Stomach (tissue), 9 donors: ENCODE data around the gene LINC01488. TPM values are rescaled to one million over a fixed set of nuclear protein-coding genes. Genes with fewer than 3 reads are reported as not detected.

ENCODE experiments used
- DNase-seq, 2 donors: peaks; one replicate each; pipeline versions ENCODE4 v3.0.0 to v3.0.0-alpha.2; 2013 to 2019
- H3K27ac ChIP-seq, 5 donors: fragments of 200-600 bp in 4 of 5; sonication (generic) in 4 of 5; one replicate each; pipeline ENCODE4 v1.5.1; 2013 to 2019; ENCODE audit warnings: mild to moderate bottlenecking in 1 of 5, moderate library complexity in 1 of 5
- H3K27me3 ChIP-seq, 3 donors: fragments of 200-600 bp; sonication (generic); one replicate each; pipeline ENCODE4 v1.5.1; 2017 to 2019; ENCODE audit warnings: mixed run types in 1 of 3
- H3K36me3 ChIP-seq, 4 donors: fragments of 200-600 bp; sonication (generic); 1 replicate in 3 of 4; 2 replicates in 1 of 4; pipeline ENCODE4 v1.5.1; 2016 to 2019
- H3K4me1 ChIP-seq, 4 donors: fragments of 200-600 bp; sonication (generic); one replicate each; pipeline ENCODE4 v1.5.1; 2016 to 2019
- H3K4me3 ChIP-seq, 4 donors: fragments of 200-600 bp; sonication (generic) in 3 of 4; one replicate each; pipeline ENCODE4 v1.5.1; 2016 to 2019; ENCODE audit warnings: mild to moderate bottlenecking in 1 of 4
- H3K9me3 ChIP-seq, 4 donors: fragments of 200-600 bp; sonication (generic); one replicate each; pipeline ENCODE4 v1.5.1; 2016 to 2019
- EP300 ChIP-seq: sonication (generic); formaldehyde crosslinking; IDR thresholded peaks from one replicate; pipeline ENCODE4 v1.6.1; 2017; ENCODE audit warnings: antibody characterized with exemption
- POLR2A ChIP-seq, 4 donors: fragments of 450-650 bp; IDR thresholded peaks; one replicate each; pipeline ENCODE4 v1.6.1; 2016; ENCODE audit warnings: antibody characterized with exemption in 4 of 4, control low read depth in 2 of 4, mild to moderate bottlenecking in 1 of 4, moderate library complexity in 1 of 4
- POLR2AphosphoS5 ChIP-seq, 3 donors: sonication (generic); formaldehyde crosslinking; IDR thresholded peaks; one replicate each; pipeline ENCODE4 v1.6.1; 2016; ENCODE audit warnings: antibody characterized with exemption in 3 of 3
- WGBS, 5 donors: extraction: QIAGEN DNeasy Blood & Tissue Kit in 3 of 5; methylation state at CpG; one replicate each; pipeline versions ENCODE4 v1.1.5 to v1.1.7; 2013 to 2018; 5-methylcytosine and 5-hydroxymethylcytosine counted together
- intact Hi-C: fragments of 100-400 bp; cut with DNase I; formaldehyde crosslinking; loops from one replicate; pipeline ENCODE4 v1.15.1; 2023; ENCODE audit warnings: low total_unique reads
- polyA plus RNA-seq, 3 donors: library from polyadenylated mRNA; stranded (reverse); fragments of 200-250 nt; gene quantifications; one replicate each; pipeline ENCODE4 v1.2.3, GENCODE V29; 2013
- total RNA-seq, 5 donors: library from RNA; depleted of rRNA; stranded (reverse); fragments of >200 nt; gene quantifications; one replicate each; pipeline versions ENCODE4 v1.1.0 to v1.2.3, GENCODE V29; 2014 to 2016
- TF ChIP-seq, protein P1 (sequence below), 7 experiments: fragments of 450-650 bp in 4 of 7; fragments of 200-600 bp in 3 of 7; sonication (generic) in 3 of 7; IDR thresholded peaks; one replicate each; pipeline ENCODE4 v1.5.1; 2016 to 2019; ENCODE audit warnings: antibody characterized with exemption in 7 of 7, control low read depth in 2 of 7, mild to moderate bottlenecking in 1 of 7
- donor health status: healthy with polysubstance abuse.
- donor health status: Bipolar disorder and iron deficiency.
- donor health status: healthy.

The LINC01488 gene
- total and polyA plus RNA-seq, 8 donors: not detected

DNA sequence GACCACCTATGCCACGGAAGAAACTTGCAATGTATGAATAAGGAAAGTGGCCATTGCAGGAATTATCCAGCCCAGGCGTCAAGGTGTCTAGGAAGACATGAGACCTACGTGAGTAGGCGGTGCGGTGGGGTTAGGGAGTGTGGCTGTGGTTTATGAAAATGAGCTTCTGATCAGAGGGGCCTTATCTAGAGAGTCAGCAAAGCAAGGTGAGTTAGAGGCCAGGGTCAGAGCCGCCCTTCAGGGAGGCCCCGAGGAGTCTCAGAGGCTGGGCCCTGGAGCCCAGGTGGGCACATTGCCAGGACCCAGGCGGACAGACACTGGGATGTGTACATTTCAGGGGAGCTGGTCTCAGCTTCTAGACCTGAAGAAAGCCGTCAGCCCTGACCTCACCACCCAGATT is 13.8 kb upstream of the LINC01488 start:
- TF ChIP-seq EP300 (no peak), POLR2A (IDR thresholded peaks at IDR 0.05) (no peak), POLR2AphosphoS5 (IDR thresholded peaks at IDR 0.05) (no peak)
- TF ChIP-seq, protein P1, sequence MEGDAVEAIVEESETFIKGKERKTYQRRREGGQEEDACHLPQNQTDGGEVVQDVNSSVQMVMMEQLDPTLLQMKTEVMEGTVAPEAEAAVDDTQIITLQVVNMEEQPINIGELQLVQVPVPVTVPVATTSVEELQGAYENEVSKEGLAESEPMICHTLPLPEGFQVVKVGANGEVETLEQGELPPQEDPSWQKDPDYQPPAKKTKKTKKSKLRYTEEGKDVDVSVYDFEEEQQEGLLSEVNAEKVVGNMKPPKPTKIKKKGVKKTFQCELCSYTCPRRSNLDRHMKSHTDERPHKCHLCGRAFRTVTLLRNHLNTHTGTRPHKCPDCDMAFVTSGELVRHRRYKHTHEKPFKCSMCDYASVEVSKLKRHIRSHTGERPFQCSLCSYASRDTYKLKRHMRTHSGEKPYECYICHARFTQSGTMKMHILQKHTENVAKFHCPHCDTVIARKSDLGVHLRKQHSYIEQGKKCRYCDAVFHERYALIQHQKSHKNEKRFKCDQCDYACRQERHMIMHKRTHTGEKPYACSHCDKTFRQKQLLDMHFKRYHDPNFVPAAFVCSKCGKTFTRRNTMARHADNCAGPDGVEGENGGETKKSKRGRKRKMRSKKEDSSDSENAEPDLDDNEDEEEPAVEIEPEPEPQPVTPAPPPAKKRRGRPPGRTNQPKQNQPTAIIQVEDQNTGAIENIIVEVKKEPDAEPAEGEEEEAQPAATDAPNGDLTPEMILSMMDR (IDR thresholded peaks at IDR 0.05): no peak
- 61 to 81% (median 68%) methylated on average over 9 of the region's 9 CpGs for WGBS, 5 donors

DNA sequence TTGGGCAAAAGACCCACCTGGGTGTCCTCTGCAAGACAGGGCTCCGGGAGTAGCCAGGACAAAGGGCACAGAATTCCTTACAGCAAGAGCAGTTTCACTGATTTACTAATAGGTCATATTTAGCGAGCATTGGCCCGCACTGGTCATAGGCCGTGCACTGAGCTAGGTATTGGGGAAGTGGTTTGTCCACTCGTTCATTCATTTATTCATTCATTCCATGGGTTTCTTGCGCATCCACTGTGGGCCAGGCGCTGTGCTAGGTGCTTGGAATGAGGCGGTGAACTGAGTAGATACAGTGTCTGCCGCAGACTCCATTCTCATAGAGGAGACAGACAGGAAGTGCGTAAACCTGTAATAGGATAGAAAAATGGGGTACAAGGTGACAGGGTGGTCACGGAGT is 13.2 kb upstream of the LINC01488 start:
- H3K4me3 ChIP-seq: no peak overlapping the region
- intact Hi-C loops: no loop called here
- DNase-seq: no peak
- peaks cover 0 to 20% (median 13%) of the 10 kb centered on the region in 4 donors for H3K4me1 ChIP-seq
- peaks cover 0 to 4% (median under 1%) of the 10 kb centered on the region in 4 donors for H3K9me3 ChIP-seq
- no peak for TF ChIP-seq EP300
- no peak for TF ChIP-seq POLR2A (IDR thresholded peaks at IDR 0.05)
- no peak for TF ChIP-seq POLR2AphosphoS5 (IDR thresholded peaks at IDR 0.05)
- no peak overlapping the region for H3K27ac ChIP-seq
- WGBS, 5 donors: 86 to 96% (median 90%) methylated on average over 11 of the region's 11 CpGs
- H3K27me3 ChIP-seq: peaks cover 0 to 49% (median 0%) of the 10 kb centered on the region in 3 donors
- H3K36me3 ChIP-seq: no peaks in the 10 kb centered on the region

More for the DNA sequence above, 13.8 kb upstream of the LINC01488 start:
- Histone ChIP-seq H3K27ac (no peak overlapping the region), H3K4me3 (no peak overlapping the region), H3K9me3 (no peaks in the 10 kb centered on the region), H3K36me3 (no peaks in the 10 kb centered on the region), H3K4me1 (peaks cover 0 to 25% (median 19%) of the 10 kb centered on the region in 4 donors), H3K27me3 (peaks cover 0 to 50% (median 0%) of the 10 kb centered on the region in 3 donors)
- DNase-seq: peak in 1 of 2 donors; percentile 73
- intact Hi-C loops: no loop called here

DNA sequence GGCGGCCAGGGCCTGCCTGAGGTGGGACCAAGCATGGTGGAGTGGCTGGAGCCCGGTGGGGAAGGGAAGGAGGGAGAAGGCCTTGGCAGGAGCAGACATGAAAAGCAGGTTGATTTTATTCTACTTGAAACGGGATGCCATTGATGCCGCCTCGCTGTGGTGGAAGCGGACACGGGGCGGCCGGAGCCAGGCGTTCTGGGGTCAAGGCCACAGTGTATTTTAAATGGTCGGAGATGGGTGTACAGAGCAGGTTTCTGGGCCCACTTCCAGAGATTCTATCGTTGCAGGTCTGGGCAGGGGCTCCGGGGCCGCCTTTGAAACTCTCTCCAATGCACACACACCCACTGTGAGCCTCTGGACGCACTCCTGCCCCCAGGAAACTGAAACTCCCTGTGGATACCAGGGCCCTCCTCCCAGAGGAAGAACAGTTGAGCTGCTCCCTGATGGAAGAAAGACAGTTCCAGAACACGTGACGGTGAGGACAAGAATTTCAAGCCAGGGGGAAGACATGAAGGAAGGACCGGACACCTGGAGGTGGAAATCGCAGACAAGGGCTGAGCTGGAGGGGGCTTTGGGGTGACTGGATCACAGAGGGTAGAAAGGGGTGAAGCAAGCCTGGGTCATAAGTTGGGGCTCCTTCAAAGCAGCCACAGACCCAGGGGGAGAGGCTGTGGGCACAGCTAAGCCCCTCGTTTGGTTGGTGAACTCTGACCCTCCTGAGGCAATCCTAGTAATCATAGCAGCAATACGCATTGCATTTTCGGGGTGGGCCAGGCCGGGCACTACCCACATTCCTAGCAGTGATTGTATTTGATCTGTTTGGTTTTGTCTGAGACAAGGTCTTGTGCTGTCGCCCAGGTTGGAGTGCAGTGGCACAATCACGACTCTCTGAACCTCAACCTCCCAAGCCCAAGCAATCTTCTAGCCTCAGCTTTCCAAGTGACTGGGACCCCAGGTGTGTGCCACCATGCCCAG is 12.3 kb upstream of the LINC01488 start:
- intact Hi-C loops: no loop called here
- Histone ChIP-seq H3K27me3 (peaks cover 0 to 46% (median 0%) of the 10 kb centered on the region in 3 donors), H3K4me3 (no peak overlapping the region), H3K9me3 (peaks cover 0 to 12% (median 4%) of the 10 kb centered on the region in 4 donors), H3K4me1 (peaks cover 0 to 10% (median 4%) of the 10 kb centered on the region in 4 donors), H3K27ac (no peak overlapping the region), H3K36me3 (no peaks in the 10 kb centered on the region)
- 79 to 90% (median 87%) methylated on average over 25 of the region's 25 CpGs for WGBS, 5 donors
- no peak for TF ChIP-seq EP300
- TF ChIP-seq POLR2A (IDR thresholded peaks at IDR 0.05): no peak
- no peak for TF ChIP-seq POLR2AphosphoS5 (IDR thresholded peaks at IDR 0.05)
- TF ChIP-seq, protein P1 (IDR thresholded peaks at IDR 0.05): no peak
- DNase-seq: no peak

DNA sequence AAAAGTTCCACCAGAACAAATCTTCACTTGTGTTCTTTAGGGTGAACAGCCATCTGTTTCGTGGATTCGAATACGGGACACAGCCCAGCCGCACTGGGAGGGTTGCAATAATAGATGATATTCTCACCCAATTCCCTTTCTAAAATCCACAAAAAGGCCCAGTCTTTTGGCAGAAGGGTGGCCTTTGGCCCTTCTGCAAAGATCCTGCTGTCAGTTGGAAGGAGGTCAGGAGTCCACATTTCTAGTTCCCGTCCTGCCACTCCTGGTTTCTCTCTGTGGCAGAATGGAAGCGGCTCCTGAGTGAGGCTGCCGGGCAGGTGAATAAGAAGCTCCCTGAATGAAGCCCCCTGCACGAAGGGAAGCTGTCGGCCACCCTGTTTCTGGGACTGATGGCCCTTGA is 11.2 kb upstream of the LINC01488 start:
- peaks cover 0 to 12% (median 4%) of the 10 kb centered on the region in 4 donors for H3K9me3 ChIP-seq
- DNase-seq: no peak

More for the DNA sequence above, 11.2 kb upstream of the LINC01488 start:
- WGBS, 5 donors: 81 to 95% (median 94%) methylated on average over 9 of the region's 9 CpGs
- TF ChIP-seq POLR2AphosphoS5 (IDR thresholded peaks at IDR 0.05) (no peak), EP300 (no peak), POLR2A (IDR thresholded peaks at IDR 0.05) (no peak)
- TF ChIP-seq, protein P1 (IDR thresholded peaks at IDR 0.05): no peak
- H3K4me1 ChIP-seq: peaks cover 0 to 5% (median 2%) of the 10 kb centered on the region in 4 donors
- no peak overlapping the region for H3K4me3 ChIP-seq
- H3K27me3 ChIP-seq: peaks cover 0 to 37% (median 0%) of the 10 kb centered on the region in 3 donors
- intact Hi-C loops: no loop called here
- H3K36me3 ChIP-seq: no peaks in the 10 kb centered on the region
- no peak overlapping the region for H3K27ac ChIP-seq
